ENCODE results near the gene DICER1.

Gene DICER1

DNA sequence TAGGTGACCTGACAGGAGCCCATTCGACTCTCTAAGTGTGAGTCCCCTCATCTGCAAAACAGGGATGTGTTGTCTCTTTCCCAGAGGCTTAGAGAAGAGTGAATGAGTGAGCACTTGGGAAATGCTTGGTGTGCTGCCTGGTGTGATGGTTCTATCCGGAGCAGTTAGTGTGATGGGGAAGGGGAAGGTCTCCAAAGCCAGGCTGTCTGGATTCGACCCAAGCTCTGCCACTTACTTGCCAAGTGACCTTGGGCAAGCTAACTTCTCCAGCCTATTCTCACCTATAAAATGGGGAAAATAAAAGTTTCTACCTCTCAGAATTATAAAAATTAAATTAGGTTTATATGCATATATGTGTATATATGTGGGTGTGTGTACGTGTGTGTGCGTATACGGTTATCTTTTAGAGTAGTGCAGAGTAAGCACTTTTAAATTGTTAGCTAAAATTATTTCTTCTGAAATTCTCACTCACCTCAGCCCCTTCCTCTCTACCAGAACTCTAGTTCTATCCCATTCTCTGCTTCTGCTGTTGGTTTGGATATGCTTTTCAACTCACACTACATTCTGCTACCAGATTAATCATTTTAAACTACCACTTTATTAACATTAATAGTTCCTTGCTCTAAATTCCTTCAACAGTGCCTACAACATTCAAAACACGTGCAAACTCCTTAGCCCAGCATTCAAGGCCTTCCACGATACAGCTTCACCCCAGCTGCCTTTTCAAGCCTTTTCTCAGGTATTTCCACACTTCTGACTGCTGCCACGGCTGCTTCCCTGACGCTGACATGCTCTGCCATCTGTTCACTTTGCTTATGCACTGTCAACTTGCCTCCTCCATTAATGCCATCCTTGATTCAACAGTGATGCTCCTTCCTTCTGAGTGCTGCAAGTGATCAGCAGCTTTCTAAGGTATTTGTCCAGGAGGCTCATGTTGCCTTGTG lies 55.3 kb downstream of the DICER1 start:
- ATAC-seq (no peak), DNase-seq (no peak)
- no peaks in the 10 kb centered on the region for H3K9me3 Mint-ChIP-seq
- no peak overlapping the region for H3K4me3 Mint-ChIP-seq
- no peaks in the 10 kb centered on the region for H3K27me3 Mint-ChIP-seq
- H3K4me1 Mint-ChIP-seq, result peaks cover 20% of the 10 kb centered on the region
- H3K27ac Mint-ChIP-seq, result peak overlapping the region; percentile 4 to 43

DNA sequence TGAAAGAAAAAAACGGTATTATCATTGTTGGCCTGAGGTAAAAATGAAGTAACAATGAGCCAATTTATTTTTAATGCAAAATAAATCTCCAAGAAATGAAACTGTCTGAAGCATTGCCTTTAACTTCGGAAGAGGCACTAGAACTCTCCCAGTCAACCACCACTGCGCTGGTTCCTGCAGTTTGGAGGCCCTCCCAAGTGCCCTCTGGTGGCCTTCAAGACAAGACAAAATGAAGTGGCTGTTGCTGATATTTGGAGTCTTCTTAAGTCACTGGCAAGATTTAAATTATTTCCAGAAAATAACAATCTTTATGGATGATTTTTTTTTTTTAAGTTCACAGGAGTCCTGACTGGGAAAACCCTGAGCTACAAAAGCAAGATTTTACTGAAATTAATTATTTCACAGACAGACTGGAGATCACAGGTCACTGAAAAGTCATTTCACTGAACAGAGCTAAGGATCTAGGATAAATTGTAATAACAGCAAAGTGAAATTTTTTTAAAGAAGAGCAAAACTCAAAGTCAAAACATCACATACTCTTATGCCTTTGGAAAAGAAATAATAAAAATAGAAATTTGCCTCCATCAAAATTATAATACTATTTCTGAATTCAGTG lies 58.2 kb downstream of the DICER1 start:
- ATAC-seq (peak; percentile 54), DNase-seq (peak in 1 of 2 donors; percentile 32)
- peak overlapping the region in 1 of 2 donors; percentile 11 for H3K27ac Mint-ChIP-seq
- no peaks in the 10 kb centered on the region for H3K9me3 Mint-ChIP-seq
- H3K27me3 Mint-ChIP-seq, result no peaks in the 10 kb centered on the region
- peaks cover 20% of the 10 kb centered on the region for H3K4me1 Mint-ChIP-seq
- no peak overlapping the region for H3K4me3 Mint-ChIP-seq

- H3K4me1 Mint-ChIP-seq, result peaks cover 14% of the 10 kb centered on the region
- ATAC-seq (no peak), DNase-seq (no peak)
- no peak overlapping the region for H3K4me3 Mint-ChIP-seq
- H3K27ac Mint-ChIP-seq, result peak overlapping the region in 1 of 2 donors; percentile 42
- H3K27me3 Mint-ChIP-seq, result no peaks in the 10 kb centered on the region
- H3K9me3 Mint-ChIP-seq, result no peaks in the 10 kb centered on the region
Measured at GRCh38 chr14:95097385-95097784, 59.9 kb downstream of the DICER1 start.

GRCh38 chr14:95096476-95096875 lies 60.9 kb downstream of the DICER1 start:
- Mint-ChIP-seq H3K27me3 (no peaks in the 10 kb centered on the region), H3K27ac (peak overlapping the region in 1 of 2 donors; percentile 37), H3K9me3 (no peaks in the 10 kb centered on the region), H3K4me1 (peaks cover 10% of the 10 kb centered on the region), H3K4me3 (no peak overlapping the region)
- no peak for ATAC-seq
- DNase-seq, result no peak

DNA sequence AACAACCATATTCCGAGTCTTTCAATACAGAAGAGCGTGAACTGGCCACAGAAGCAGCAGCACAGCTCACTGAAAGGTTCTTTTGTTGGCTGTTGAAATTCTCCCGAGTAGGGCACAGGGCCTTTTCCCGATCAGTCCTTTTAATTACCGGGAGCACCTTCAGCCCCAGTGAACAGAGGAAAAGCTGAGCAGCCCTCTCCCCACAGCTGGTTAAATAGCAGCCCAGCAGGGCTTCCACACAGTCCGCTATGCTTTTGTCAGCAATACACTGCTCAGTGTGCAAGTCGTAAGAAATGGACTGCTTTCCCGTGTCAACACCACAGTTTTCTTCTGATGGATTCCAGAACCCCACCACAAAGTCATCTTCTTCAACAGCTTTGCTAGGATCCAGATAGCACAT lies 61.3 kb downstream of the DICER1 start:
- peaks cover 9% of the 10 kb centered on the region for H3K4me1 Mint-ChIP-seq
- H3K27ac Mint-ChIP-seq, result peak overlapping the region in 1 of 2 donors; percentile 40
- DNase-seq (no peak), ATAC-seq (no peak)
- no peak overlapping the region for H3K4me3 Mint-ChIP-seq
- no peaks in the 10 kb centered on the region for H3K27me3 Mint-ChIP-seq
- no peaks in the 10 kb centered on the region for H3K9me3 Mint-ChIP-seq

DNA sequence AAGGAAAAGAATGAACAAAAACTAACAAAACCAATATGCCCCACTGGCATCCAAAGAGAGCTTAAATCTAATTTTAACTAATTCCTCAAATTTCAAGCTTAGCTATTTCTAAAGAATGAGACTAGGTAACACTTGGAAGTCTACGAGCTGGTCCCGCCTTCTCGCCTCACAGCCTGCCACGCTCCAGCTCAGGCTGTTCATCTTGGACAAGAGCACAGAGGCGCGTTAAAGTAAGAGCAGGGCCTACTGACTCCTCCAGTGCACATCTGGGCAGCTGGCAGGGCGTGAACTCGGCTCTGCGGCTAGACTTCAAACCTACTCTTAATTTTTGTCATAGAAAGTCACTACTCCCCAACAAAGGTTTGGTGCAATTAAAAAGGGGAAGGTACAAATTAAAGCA lies 64.6 kb downstream of the DICER1 start:
- no peaks in the 10 kb centered on the region for H3K27me3 Mint-ChIP-seq
- no peaks in the 10 kb centered on the region for H3K4me1 Mint-ChIP-seq
- DNase-seq (no peak), ATAC-seq (no peak)
- no peak overlapping the region for H3K4me3 Mint-ChIP-seq
- no peaks in the 10 kb centered on the region for H3K9me3 Mint-ChIP-seq
- no peak overlapping the region for H3K27ac Mint-ChIP-seq

DNA sequence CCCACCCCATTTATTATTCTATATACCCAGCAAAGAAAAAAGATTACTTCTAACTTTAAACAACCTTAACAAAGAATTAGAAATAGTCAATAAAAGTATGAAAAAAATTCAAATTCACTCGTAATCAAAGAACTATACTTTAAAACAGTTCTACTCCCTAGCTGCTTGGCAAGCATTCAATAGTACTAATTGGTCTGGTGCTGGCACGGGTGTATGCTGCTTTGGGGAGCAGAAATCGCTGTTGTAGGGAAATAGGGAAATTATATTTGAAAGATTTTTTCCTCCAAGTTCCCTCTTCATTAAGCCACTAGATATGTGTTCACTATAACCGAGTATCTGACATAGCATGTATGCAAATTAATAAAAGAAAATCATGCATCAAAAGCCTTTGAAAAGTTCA lies 65.7 kb downstream of the DICER1 start:
- DNase-seq (no peak), ATAC-seq (no peak)
- no peak overlapping the region for H3K4me3 Mint-ChIP-seq
- no peaks in the 10 kb centered on the region for H3K27me3 Mint-ChIP-seq
- H3K9me3 Mint-ChIP-seq, result no peaks in the 10 kb centered on the region
- H3K4me1 Mint-ChIP-seq, result no peaks in the 10 kb centered on the region
- peak overlapping the region in 1 of 2 donors; percentile 48 for H3K27ac Mint-ChIP-seq

DNA sequence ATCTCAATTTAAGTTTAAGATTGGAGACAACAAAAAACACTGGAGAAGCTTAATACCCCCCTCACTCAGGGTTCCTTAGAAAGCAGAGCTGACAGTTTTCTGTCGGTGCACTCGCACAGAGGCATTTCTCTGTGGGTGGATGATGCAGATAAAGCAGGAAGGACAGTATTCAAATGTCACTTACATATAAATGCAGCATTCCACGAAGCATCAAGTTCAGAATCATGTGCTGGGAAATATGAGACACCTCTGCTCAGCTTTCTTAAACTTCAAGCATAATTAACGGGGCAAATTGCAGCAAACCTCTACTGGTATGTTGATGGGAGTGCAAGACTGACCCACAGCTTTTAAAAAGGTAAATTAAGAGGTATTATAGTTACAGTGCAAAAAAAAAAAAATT lies 68.7 kb downstream of the DICER1 start:
- ATAC-seq, result no peak
- no peaks in the 10 kb centered on the region for H3K9me3 Mint-ChIP-seq
- no peaks in the 10 kb centered on the region for H3K27me3 Mint-ChIP-seq
- no peak for DNase-seq
- H3K4me1 Mint-ChIP-seq, result no peaks in the 10 kb centered on the region
- H3K27ac Mint-ChIP-seq, result no peak overlapping the region
- no peak overlapping the region for H3K4me3 Mint-ChIP-seq

DNA sequence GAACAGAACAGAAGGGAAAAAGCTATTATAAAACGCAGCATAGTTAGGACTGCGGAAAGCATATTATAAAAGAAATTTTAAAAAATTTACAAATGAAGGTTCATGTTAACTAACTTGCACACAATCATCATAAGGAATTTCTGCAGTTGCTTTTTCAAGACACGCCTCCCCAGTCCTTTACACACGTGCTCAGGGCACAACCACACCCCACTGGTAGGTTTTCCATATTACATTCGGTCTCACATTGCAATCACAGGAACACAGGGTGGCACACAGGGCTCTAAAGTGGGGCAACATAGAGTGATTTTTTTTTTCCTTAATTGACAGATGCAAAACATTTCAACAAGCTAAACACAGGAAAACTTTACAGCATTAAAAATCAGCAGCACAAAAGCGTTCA lies 69.7 kb downstream of the DICER1 start:
- no peak overlapping the region for H3K4me3 Mint-ChIP-seq
- no peak overlapping the region for H3K27ac Mint-ChIP-seq
- no peaks in the 10 kb centered on the region for H3K27me3 Mint-ChIP-seq
- no peak for DNase-seq
- H3K9me3 Mint-ChIP-seq, result peaks cover 1 to 3% of the 10 kb centered on the region in 2 donors
- no peak for ATAC-seq
- H3K4me1 Mint-ChIP-seq, result no peaks in the 10 kb centered on the region

GRCh38 chr14:95085321-95085720 lies 72.0 kb downstream of the DICER1 start:
- no peak for DNase-seq
- Mint-ChIP-seq H3K9me3 (peaks cover 6% of the 10 kb centered on the region in 2 donors), H3K27me3 (no peaks in the 10 kb centered on the region), H3K4me1 (no peaks in the 10 kb centered on the region), H3K4me3 (no peak overlapping the region), H3K27ac (peak overlapping the region in 1 of 2 donors; percentile 71)
- no peak for ATAC-seq

- Mint-ChIP-seq H3K4me1 (no peaks in the 10 kb centered on the region), H3K9me3 (peaks cover 10 to 19% of the 10 kb centered on the region in 2 donors), H3K4me3 (no peak overlapping the region), H3K27ac (peak overlapping the region in 1 of 2 donors; percentile 82), H3K27me3 (no peaks in the 10 kb centered on the region)
- DNase-seq, result no peak
- no peak for ATAC-seq
Measured at GRCh38 chr14:95078867-95079266, 78.5 kb downstream of the DICER1 start.

DNA sequence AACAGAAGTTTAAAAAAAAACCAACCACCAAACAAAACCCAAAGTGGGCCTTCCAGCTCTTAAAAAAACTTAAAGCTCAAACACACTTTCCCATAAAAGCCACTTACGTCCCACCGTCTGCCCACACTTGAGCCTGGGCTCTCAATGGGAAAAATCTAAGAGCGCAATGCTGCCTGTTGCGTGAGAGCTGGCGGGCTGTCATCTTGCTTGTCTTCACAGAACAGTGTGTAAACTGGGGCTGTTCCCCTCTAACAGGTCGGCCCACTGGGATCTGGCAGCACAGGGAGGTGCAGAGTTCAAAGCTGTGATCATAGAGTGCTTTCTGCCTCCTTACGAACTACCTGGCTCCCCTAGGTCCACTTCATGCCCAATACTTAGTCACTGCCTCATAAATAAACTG lies 80.0 kb downstream of the DICER1 start:
- H3K4me1 Mint-ChIP-seq, result no peaks in the 10 kb centered on the region
- peaks cover 8% of the 10 kb centered on the region for H3K27me3 Mint-ChIP-seq
- H3K27ac Mint-ChIP-seq, result no peak overlapping the region
- ATAC-seq (no peak), DNase-seq (no peak)
- H3K9me3 Mint-ChIP-seq, result peaks cover 6 to 13% of the 10 kb centered on the region in 2 donors
- H3K4me3 Mint-ChIP-seq, result no peak overlapping the region

DNA sequence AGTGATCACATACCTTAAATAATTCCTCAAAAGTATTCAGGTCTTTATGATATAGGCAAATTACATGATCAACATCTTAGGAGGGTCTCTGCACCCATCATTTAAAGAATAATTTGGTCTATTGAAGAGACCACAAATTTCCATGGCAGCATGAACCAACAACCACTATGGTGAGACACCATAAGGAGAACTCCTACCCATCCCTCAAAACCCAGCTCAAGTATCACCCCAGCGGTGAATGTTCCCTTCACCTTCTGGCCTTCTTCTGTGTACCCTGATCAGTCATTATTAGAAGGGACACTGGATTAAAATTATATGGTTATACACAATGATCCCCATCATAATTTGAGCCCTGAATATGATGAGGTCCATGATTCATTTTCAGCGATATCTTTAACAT lies 81.5 kb downstream of the DICER1 start:
- H3K4me1 Mint-ChIP-seq, result no peaks in the 10 kb centered on the region
- ATAC-seq (no peak), DNase-seq (no peak)
- no peak overlapping the region for H3K4me3 Mint-ChIP-seq
- H3K9me3 Mint-ChIP-seq, result peaks cover 4 to 13% of the 10 kb centered on the region in 2 donors
- H3K27me3 Mint-ChIP-seq, result peaks cover 8% of the 10 kb centered on the region
- no peak overlapping the region for H3K27ac Mint-ChIP-seq

DNA sequence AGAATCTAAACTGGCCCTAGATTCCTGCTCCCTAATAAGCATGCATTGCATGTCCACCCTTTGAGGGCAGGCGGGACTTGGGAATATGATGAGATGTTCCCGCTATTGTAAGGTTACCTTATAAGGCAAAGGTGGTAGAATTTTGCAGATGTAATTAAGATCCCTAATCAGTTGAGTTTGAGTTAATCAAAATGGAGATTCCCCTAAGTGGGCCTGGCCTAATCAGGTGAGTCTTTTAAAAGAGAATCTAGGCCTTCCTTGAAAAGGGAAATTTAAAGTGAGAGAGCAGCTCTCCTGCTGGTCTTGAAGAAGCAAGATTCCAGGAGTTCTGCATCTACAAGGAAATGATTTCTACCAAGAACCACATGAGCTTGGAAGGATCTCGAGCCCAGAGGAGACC lies 83.4 kb downstream of the DICER1 start:
- no peaks in the 10 kb centered on the region for H3K4me1 Mint-ChIP-seq
- peaks cover 4 to 13% of the 10 kb centered on the region in 2 donors for H3K9me3 Mint-ChIP-seq
- DNase-seq, result no peak
- ATAC-seq, result no peak
- no peak overlapping the region for H3K4me3 Mint-ChIP-seq
- no peak overlapping the region for H3K27ac Mint-ChIP-seq
- H3K27me3 Mint-ChIP-seq, result peaks cover 10% of the 10 kb centered on the region

GRCh38 chr14:95072310-95072905 lies 84.9 kb downstream of the DICER1 start:
- DNase-seq, result no peak
- Mint-ChIP-seq H3K9me3 (peaks cover 0 to 2% of the 10 kb centered on the region in 2 donors), H3K27ac (no peak overlapping the region), H3K27me3 (peaks cover 16% of the 10 kb centered on the region), H3K4me1 (no peaks in the 10 kb centered on the region), H3K4me3 (no peak overlapping the region)
- no peak for ATAC-seq
